ENCODE results near the gene SORCS2. TPM values are rescaled to one million over a fixed set of nuclear protein-coding genes. Genes with fewer than 3 reads are reported as not detected.

The SORCS2 gene
- total RNA-seq, 1 experiment from 2014 or later = 0.15 TPM

DNA sequence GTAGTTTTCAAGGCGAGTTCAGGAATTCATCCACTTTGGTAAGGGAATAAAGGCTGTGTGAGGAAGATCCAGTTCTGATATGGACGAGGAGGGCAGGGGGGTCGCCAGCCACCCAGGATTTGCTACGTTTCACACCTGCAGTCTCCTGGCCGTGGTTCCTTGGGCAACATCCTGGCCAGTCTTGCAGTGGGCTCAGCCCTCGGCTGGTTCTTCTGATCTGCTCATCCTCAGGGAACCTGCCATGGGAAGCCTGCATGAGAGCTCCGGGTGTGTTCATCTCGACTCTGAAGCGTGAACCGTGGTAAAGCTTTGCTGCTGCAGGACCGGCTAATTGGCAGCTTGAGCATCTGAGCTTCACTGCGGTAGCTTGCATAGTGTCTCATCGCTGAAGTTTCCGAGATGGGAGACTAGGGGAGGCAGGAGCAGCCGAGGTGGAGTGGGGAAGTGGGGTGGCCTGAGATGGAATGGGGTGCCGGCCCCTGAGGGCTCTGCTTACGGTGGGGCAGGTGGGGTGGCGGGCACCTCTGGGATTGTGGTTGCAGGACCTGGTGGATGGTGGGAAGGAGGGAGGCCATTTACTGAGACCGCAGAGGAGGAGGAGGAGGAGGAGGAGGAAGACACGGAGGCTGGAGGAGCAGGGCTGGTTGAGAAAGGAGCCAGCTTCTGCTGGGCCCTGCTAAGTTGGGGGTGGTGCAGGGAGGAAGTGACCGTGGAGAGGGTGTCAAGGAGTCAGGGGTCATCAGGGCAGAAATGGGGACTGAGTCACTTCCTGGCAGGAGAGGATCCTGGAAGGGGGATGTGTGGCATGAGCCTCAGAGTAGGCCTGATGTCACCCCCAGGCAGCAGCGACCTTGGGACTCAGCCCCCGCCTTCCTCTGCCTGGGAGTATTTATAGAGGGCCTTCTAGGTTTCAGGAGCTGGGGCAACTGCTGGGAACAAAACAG lies 455.5 kb downstream of the SORCS2 start:
- ChIA-PET POLR2A (no interaction called here), CTCF (no interaction called here)
- Histone ChIP-seq H3K4me1 (ENCODE audit: control insufficient read depth, insufficient read depth, low read length) (no peaks in the 10 kb centered on the region), H3K36me3 (ENCODE audit: control insufficient read depth, insufficient read depth, low read length) (no peaks in the 10 kb centered on the region), H3K4me3 (ENCODE audit: low read depth in 2 of 2, low read length in 2 of 2) (no peak overlapping the region), H3K27me3 (ENCODE audit: control insufficient read depth, insufficient read depth, low read length) (no peaks in the 10 kb centered on the region), H3K27ac (ENCODE audit: low read length) (no peak overlapping the region), H3K9me3 (ENCODE audit: control insufficient read depth, insufficient read depth, low read depth, low read length) (no peaks in the 10 kb centered on the region)
- TF ChIP-seq POLR2AphosphoS5 (IDR thresholded peaks at IDR 0.05; ENCODE audit: low read depth, low read length) (no peak), TCF7L2 (IDR thresholded peaks at IDR 0.05; ENCODE audit: low read depth, low read length) (no peak), SIN3A (IDR thresholded peaks at IDR 0.05; ENCODE audit: borderline replicate concordance, insufficient read depth, low read depth, low read length) (no peak)
- TF ChIP-seq, protein P1, sequence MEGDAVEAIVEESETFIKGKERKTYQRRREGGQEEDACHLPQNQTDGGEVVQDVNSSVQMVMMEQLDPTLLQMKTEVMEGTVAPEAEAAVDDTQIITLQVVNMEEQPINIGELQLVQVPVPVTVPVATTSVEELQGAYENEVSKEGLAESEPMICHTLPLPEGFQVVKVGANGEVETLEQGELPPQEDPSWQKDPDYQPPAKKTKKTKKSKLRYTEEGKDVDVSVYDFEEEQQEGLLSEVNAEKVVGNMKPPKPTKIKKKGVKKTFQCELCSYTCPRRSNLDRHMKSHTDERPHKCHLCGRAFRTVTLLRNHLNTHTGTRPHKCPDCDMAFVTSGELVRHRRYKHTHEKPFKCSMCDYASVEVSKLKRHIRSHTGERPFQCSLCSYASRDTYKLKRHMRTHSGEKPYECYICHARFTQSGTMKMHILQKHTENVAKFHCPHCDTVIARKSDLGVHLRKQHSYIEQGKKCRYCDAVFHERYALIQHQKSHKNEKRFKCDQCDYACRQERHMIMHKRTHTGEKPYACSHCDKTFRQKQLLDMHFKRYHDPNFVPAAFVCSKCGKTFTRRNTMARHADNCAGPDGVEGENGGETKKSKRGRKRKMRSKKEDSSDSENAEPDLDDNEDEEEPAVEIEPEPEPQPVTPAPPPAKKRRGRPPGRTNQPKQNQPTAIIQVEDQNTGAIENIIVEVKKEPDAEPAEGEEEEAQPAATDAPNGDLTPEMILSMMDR (IDR thresholded peaks at IDR 0.05) = no peak
- TF ChIP-seq, protein P2, sequence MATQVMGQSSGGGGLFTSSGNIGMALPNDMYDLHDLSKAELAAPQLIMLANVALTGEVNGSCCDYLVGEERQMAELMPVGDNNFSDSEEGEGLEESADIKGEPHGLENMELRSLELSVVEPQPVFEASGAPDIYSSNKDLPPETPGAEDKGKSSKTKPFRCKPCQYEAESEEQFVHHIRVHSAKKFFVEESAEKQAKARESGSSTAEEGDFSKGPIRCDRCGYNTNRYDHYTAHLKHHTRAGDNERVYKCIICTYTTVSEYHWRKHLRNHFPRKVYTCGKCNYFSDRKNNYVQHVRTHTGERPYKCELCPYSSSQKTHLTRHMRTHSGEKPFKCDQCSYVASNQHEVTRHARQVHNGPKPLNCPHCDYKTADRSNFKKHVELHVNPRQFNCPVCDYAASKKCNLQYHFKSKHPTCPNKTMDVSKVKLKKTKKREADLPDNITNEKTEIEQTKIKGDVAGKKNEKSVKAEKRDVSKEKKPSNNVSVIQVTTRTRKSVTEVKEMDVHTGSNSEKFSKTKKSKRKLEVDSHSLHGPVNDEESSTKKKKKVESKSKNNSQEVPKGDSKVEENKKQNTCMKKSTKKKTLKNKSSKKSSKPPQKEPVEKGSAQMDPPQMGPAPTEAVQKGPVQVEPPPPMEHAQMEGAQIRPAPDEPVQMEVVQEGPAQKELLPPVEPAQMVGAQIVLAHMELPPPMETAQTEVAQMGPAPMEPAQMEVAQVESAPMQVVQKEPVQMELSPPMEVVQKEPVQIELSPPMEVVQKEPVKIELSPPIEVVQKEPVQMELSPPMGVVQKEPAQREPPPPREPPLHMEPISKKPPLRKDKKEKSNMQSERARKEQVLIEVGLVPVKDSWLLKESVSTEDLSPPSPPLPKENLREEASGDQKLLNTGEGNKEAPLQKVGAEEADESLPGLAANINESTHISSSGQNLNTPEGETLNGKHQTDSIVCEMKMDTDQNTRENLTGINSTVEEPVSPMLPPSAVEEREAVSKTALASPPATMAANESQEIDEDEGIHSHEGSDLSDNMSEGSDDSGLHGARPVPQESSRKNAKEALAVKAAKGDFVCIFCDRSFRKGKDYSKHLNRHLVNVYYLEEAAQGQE (IDR thresholded peaks at IDR 0.05; ENCODE audit: insufficient read depth in 1 of 2, low read depth in 2 of 2, low read length in 1 of 2) = no peak
- DNase-seq (ENCODE audit: low read depth, low spot score) (no peak), ATAC-seq (peak; percentile 61)
- intact Hi-C loops (cut with micrococcal nuclease; ENCODE audit: unreplicated experiment) = no loop called here
- in situ Hi-C loops (cut with HindIII; ENCODE audit: low pct_unique_long_range_greater_than_20kb, low sequenced_read_pairs) = no loop called here
- BruUV-seq (replicated peaks) = no TSS peak

DNA sequence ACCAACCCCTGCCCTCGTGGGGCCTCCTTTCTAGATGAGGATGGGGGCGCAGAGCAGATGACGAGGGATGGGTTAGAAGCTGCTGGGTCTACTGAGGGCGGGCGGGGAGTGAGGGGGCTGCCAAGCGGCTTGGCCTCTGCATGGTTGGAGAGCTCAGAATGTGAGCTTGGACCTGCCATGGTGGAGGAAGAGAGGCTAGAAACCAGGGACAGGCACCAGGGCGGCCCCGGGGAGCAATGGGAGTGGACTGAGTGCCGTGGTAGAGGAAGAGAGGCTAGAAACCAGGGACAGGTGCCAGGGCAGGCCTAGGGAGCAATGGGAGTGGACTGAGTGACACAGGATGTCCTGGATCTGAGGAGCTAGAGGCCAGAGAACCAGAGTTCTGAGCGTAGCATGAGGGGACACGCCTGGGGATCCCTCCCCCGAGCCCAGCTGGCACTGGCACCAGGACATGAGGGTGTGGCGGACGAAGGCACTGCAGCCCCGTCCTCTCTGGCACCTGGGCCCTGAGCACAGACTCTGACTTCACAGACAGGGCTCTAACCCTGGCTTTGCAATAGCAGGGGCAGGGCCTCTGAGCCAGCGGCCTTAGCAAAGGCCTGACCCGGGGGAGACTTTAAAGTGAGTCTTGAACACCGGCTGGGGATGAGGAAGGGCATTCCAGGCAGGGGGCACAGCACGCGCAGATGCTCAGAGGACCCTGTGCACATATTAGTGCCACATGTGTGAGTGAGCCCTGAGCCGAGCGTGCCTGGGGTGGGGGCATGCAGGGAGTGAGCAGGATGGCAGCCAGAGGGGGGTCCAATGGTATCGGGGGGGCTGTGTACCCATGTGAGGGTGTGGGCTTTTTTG lies 456.4 kb downstream of the SORCS2 start:
- ATAC-seq = peak; percentile 44
- Histone ChIP-seq H3K4me3 (ENCODE audit: low read depth in 2 of 2, low read length in 2 of 2) (no peak overlapping the region), H3K36me3 (ENCODE audit: control insufficient read depth, insufficient read depth, low read length) (no peaks in the 10 kb centered on the region), H3K27ac (ENCODE audit: low read length) (no peak overlapping the region), H3K27me3 (ENCODE audit: control insufficient read depth, insufficient read depth, low read length) (no peaks in the 10 kb centered on the region), H3K9me3 (ENCODE audit: control insufficient read depth, insufficient read depth, low read depth, low read length) (no peaks in the 10 kb centered on the region), H3K4me1 (ENCODE audit: control insufficient read depth, insufficient read depth, low read length) (no peaks in the 10 kb centered on the region)
- intact Hi-C loops (cut with micrococcal nuclease; ENCODE audit: unreplicated experiment) = no loop called here
- ChIA-PET CTCF (no interaction called here), POLR2A (no interaction called here)
- BruUV-seq (replicated peaks) = no TSS peak
- no peak for DNase-seq (ENCODE audit: low read depth, low spot score)
- TF ChIP-seq POLR2AphosphoS5 (IDR thresholded peaks at IDR 0.05; ENCODE audit: low read depth, low read length) (no peak), SIN3A (IDR thresholded peaks at IDR 0.05; ENCODE audit: borderline replicate concordance, insufficient read depth, low read depth, low read length) (no peak), TCF7L2 (IDR thresholded peaks at IDR 0.05; ENCODE audit: low read depth, low read length) (no peak)
- TF ChIP-seq, protein P1 (IDR thresholded peaks at IDR 0.05) = no peak
- TF ChIP-seq, protein P2 (IDR thresholded peaks at IDR 0.05; ENCODE audit: insufficient read depth in 1 of 2, low read depth in 2 of 2, low read length in 1 of 2) = no peak
- in situ Hi-C loops (cut with HindIII; ENCODE audit: low pct_unique_long_range_greater_than_20kb, low sequenced_read_pairs) = no loop called here

All from Panc1 (cell line).